ENCODE data around the gene TLR8.

Gene TLR8

GRCh38 chrX:12945494-12945893, 39.1 kb downstream of the TLR8 start:
- H3K4me3 Mint-ChIP-seq, result no peak overlapping the region
- H3K4me1 Mint-ChIP-seq (ENCODE audit: low read depth), result peaks cover 35% of the 10 kb centered on the region
- H3K27me3 Mint-ChIP-seq (ENCODE audit: low read depth), result no peaks in the 10 kb centered on the region
- H3K9me3 Mint-ChIP-seq, result no peaks in the 10 kb centered on the region
- no peak for DNase-seq (ENCODE audit: low spot score)
- H3K27ac Mint-ChIP-seq, result no peak overlapping the region
- no peaks in the 10 kb centered on the region for H3K36me3 Mint-ChIP-seq (ENCODE audit: low read depth)

- H3K4me1 Mint-ChIP-seq (ENCODE audit: low read depth), result peaks cover 43% of the 10 kb centered on the region
- H3K27me3 Mint-ChIP-seq (ENCODE audit: low read depth), result no peaks in the 10 kb centered on the region
- no peak overlapping the region for H3K4me3 Mint-ChIP-seq
- no peak for DNase-seq (ENCODE audit: low spot score)
- no peaks in the 10 kb centered on the region for H3K9me3 Mint-ChIP-seq
- H3K36me3 Mint-ChIP-seq (ENCODE audit: low read depth), result no peaks in the 10 kb centered on the region
- no peak overlapping the region for H3K27ac Mint-ChIP-seq
Measured at GRCh38 chrX:12946406-12946805, 40.0 kb downstream of the TLR8 start.

- peak; percentile 62 for DNase-seq (ENCODE audit: low spot score)
- Mint-ChIP-seq H3K4me1 (ENCODE audit: low read depth) (peaks cover 48% of the 10 kb centered on the region), H3K36me3 (ENCODE audit: low read depth) (no peaks in the 10 kb centered on the region), H3K27me3 (ENCODE audit: low read depth) (no peaks in the 10 kb centered on the region), H3K27ac (peak overlapping the region; percentile 88), H3K4me3 (peak overlapping the region; percentile 73), H3K9me3 (no peaks in the 10 kb centered on the region)
Measured at GRCh38 chrX:12946838-12947544, 40.6 kb downstream of the TLR8 start.

GRCh38 chrX:12947545-12948235, 41.3 kb downstream of the TLR8 start:
- Mint-ChIP-seq H3K27ac (peak overlapping the region; percentile 20), H3K4me1 (ENCODE audit: low read depth) (peaks cover 52% of the 10 kb centered on the region), H3K4me3 (peak overlapping the region; percentile 73), H3K9me3 (no peaks in the 10 kb centered on the region), H3K36me3 (ENCODE audit: low read depth) (no peaks in the 10 kb centered on the region), H3K27me3 (ENCODE audit: low read depth) (no peaks in the 10 kb centered on the region)
- DNase-seq (ENCODE audit: low spot score), result no peak

GRCh38 chrX:12948495-12948894, 42.1 kb downstream of the TLR8 start:
- H3K27ac Mint-ChIP-seq, result peak overlapping the region; percentile 52
- peaks cover 59% of the 10 kb centered on the region for H3K4me1 Mint-ChIP-seq (ENCODE audit: low read depth)
- no peak overlapping the region for H3K4me3 Mint-ChIP-seq
- no peaks in the 10 kb centered on the region for H3K36me3 Mint-ChIP-seq (ENCODE audit: low read depth)
- no peak for DNase-seq (ENCODE audit: low spot score)
- H3K9me3 Mint-ChIP-seq, result no peaks in the 10 kb centered on the region
- H3K27me3 Mint-ChIP-seq (ENCODE audit: low read depth), result no peaks in the 10 kb centered on the region

GRCh38 chrX:12949205-12949926, 42.9 kb downstream of the TLR8 start:
- H3K36me3 Mint-ChIP-seq (ENCODE audit: low read depth), result no peaks in the 10 kb centered on the region
- no peaks in the 10 kb centered on the region for H3K27me3 Mint-ChIP-seq (ENCODE audit: low read depth)
- H3K9me3 Mint-ChIP-seq, result no peaks in the 10 kb centered on the region
- H3K27ac Mint-ChIP-seq, result peak overlapping the region; percentile 95
- peak overlapping the region; percentile 90 for H3K4me3 Mint-ChIP-seq
- no peak for DNase-seq (ENCODE audit: low spot score)
- peaks cover 60% of the 10 kb centered on the region for H3K4me1 Mint-ChIP-seq (ENCODE audit: low read depth)

GRCh38 chrX:12949927-12950656, 43.7 kb downstream of the TLR8 start:
- no peaks in the 10 kb centered on the region for H3K27me3 Mint-ChIP-seq (ENCODE audit: low read depth)
- peak; percentile 86 for DNase-seq (ENCODE audit: low spot score)
- H3K27ac Mint-ChIP-seq, result peak overlapping the region; percentile 95
- H3K4me3 Mint-ChIP-seq, result peak overlapping the region; percentile 90
- no peaks in the 10 kb centered on the region for H3K36me3 Mint-ChIP-seq (ENCODE audit: low read depth)
- peaks cover 67% of the 10 kb centered on the region for H3K4me1 Mint-ChIP-seq (ENCODE audit: low read depth)
- no peaks in the 10 kb centered on the region for H3K9me3 Mint-ChIP-seq

GRCh38 chrX:12950851-12951594, 44.6 kb downstream of the TLR8 start:
- peaks cover 70% of the 10 kb centered on the region for H3K4me1 Mint-ChIP-seq (ENCODE audit: low read depth)
- H3K36me3 Mint-ChIP-seq (ENCODE audit: low read depth), result no peaks in the 10 kb centered on the region
- peak; percentile 68 for DNase-seq (ENCODE audit: low spot score)
- H3K9me3 Mint-ChIP-seq, result no peaks in the 10 kb centered on the region
- H3K27me3 Mint-ChIP-seq (ENCODE audit: low read depth), result no peaks in the 10 kb centered on the region
- H3K4me3 Mint-ChIP-seq, result peak overlapping the region; percentile 90
- H3K27ac Mint-ChIP-seq, result peak overlapping the region; percentile 95

GRCh38 chrX:12951595-12951975, 45.2 kb downstream of the TLR8 start:
- H3K4me3 Mint-ChIP-seq, result peak overlapping the region; percentile 90
- peak overlapping the region; percentile 95 for H3K27ac Mint-ChIP-seq
- no peak for DNase-seq (ENCODE audit: low spot score)
- H3K9me3 Mint-ChIP-seq, result no peaks in the 10 kb centered on the region
- H3K4me1 Mint-ChIP-seq (ENCODE audit: low read depth), result peaks cover 68% of the 10 kb centered on the region
- no peaks in the 10 kb centered on the region for H3K36me3 Mint-ChIP-seq (ENCODE audit: low read depth)
- no peaks in the 10 kb centered on the region for H3K27me3 Mint-ChIP-seq (ENCODE audit: low read depth)

GRCh38 chrX:12953420-12953819, 47.0 kb downstream of the TLR8 start:
- no peak for DNase-seq (ENCODE audit: low spot score)
- no peaks in the 10 kb centered on the region for H3K9me3 Mint-ChIP-seq
- H3K27me3 Mint-ChIP-seq (ENCODE audit: low read depth), result no peaks in the 10 kb centered on the region
- H3K4me1 Mint-ChIP-seq (ENCODE audit: low read depth), result peaks cover 63% of the 10 kb centered on the region
- H3K27ac Mint-ChIP-seq, result peak overlapping the region; percentile 94
- H3K36me3 Mint-ChIP-seq (ENCODE audit: low read depth), result no peaks in the 10 kb centered on the region
- peak overlapping the region; percentile 84 for H3K4me3 Mint-ChIP-seq

- Mint-ChIP-seq H3K27ac (peak overlapping the region; percentile 94), H3K4me3 (peak overlapping the region; percentile 84), H3K4me1 (ENCODE audit: low read depth) (peaks cover 60% of the 10 kb centered on the region), H3K36me3 (ENCODE audit: low read depth) (no peaks in the 10 kb centered on the region), H3K9me3 (no peaks in the 10 kb centered on the region), H3K27me3 (ENCODE audit: low read depth) (no peaks in the 10 kb centered on the region)
- DNase-seq (ENCODE audit: low spot score), result no peak
Measured at GRCh38 chrX:12954376-12954775, 48.0 kb downstream of the TLR8 start.

GRCh38 chrX:12954981-12955380, 48.6 kb downstream of the TLR8 start:
- Mint-ChIP-seq H3K27ac (peak overlapping the region; percentile 94), H3K27me3 (ENCODE audit: low read depth) (no peaks in the 10 kb centered on the region), H3K36me3 (ENCODE audit: low read depth) (no peaks in the 10 kb centered on the region), H3K9me3 (no peaks in the 10 kb centered on the region), H3K4me3 (peak overlapping the region; percentile 84), H3K4me1 (ENCODE audit: low read depth) (peaks cover 60% of the 10 kb centered on the region)
- DNase-seq (ENCODE audit: low spot score), result no peak
